Stimulated activated memory B cell treated with anti-CD40 and anti-IgM and Interleukin-4, amounts not matched to agents 10 μg/mL and 1 μg/mL and 100 μg/mL, for 72 hours (primary cell): ENCODE measurements around the gene NR4A2.
"Not testable (repeated sequence)": the region's sequence is repeated elsewhere in the genome, so short reads cannot be mapped to it uniquely, and the experiment has no call there.

Experiments used
- ATAC-seq: fragments of 150-1000 bp; cut with Tn5 transposase; 2 replicates; pipeline ENCODE4 v1.10.0; 2021
- H3K27ac Mint-ChIP-seq: one replicate; pipeline ENCODE4 v1.8.0; 2022; ENCODE audit warnings: mild to moderate bottlenecking, mixed read lengths
- H3K27me3 Mint-ChIP-seq: one replicate; pipeline ENCODE4 v1.8.0; 2022; ENCODE audit warnings: mixed read lengths
- H3K36me3 Mint-ChIP-seq: one replicate; pipeline ENCODE4 v1.8.0; 2022; ENCODE audit warnings: mixed read lengths
- H3K4me1 Mint-ChIP-seq: one replicate; pipeline ENCODE4 v1.8.0; 2022; ENCODE audit warnings: mixed read lengths
- H3K4me3 Mint-ChIP-seq: one replicate; pipeline ENCODE4 v1.8.0; 2022; ENCODE audit warnings: mild to moderate bottlenecking, moderate library complexity, mixed read lengths
- H3K9me3 Mint-ChIP-seq: one replicate; pipeline ENCODE4 v1.8.0; 2022; ENCODE audit warnings: mixed read lengths

The NR4A2 gene

GRCh38 chr2:156319811-156320485 lies 12.6 kb downstream of the NR4A2 start:
- Mint-ChIP-seq H3K4me3 (peak overlapping the region; percentile 45), H3K27me3 (peaks cover 76% of the 10 kb centered on the region), H3K9me3 (no peaks in the 10 kb centered on the region), H3K36me3 (no peaks in the 10 kb centered on the region), H3K4me1 (peaks cover 29% of the 10 kb centered on the region), H3K27ac (no peak overlapping the region)
- ATAC-seq: no peak

GRCh38 chr2:156317631-156318030 lies 14.9 kb downstream of the NR4A2 start:
- H3K9me3 Mint-ChIP-seq: no peaks in the 10 kb centered on the region
- no peaks in the 10 kb centered on the region for H3K36me3 Mint-ChIP-seq
- H3K4me1 Mint-ChIP-seq: peaks cover 19% of the 10 kb centered on the region
- no peak for ATAC-seq
- H3K4me3 Mint-ChIP-seq: no peak overlapping the region
- peaks cover 75% of the 10 kb centered on the region for H3K27me3 Mint-ChIP-seq
- H3K27ac Mint-ChIP-seq: no peak overlapping the region

- ATAC-seq: no peak
These were observed 20.5 kb downstream of the NR4A2 start for GRCh38 chr2:156311976-156312375.

GRCh38 chr2:156310773-156311172 lies 21.7 kb downstream of the NR4A2 start:
- Mint-ChIP-seq H3K36me3 (no peaks in the 10 kb centered on the region), H3K4me3 (no peak overlapping the region), H3K27ac (no peak overlapping the region), H3K27me3 (peaks cover 49% of the 10 kb centered on the region), H3K9me3 (no peaks in the 10 kb centered on the region), H3K4me1 (peaks cover 19% of the 10 kb centered on the region)
- no peak for ATAC-seq

More at GRCh38 chr2:156311976-156312375, 20.5 kb downstream of the NR4A2 start:
- Mint-ChIP-seq H3K9me3 (no peaks in the 10 kb centered on the region), H3K36me3 (no peaks in the 10 kb centered on the region), H3K27ac (no peak overlapping the region), H3K4me3 (no peak overlapping the region), H3K4me1 (peaks cover 13% of the 10 kb centered on the region), H3K27me3 (peaks cover 37% of the 10 kb centered on the region)

GRCh38 chr2:156309917-156310316 lies 22.6 kb downstream of the NR4A2 start:
- H3K27me3 Mint-ChIP-seq: peaks cover 51% of the 10 kb centered on the region
- no peak for ATAC-seq
- no peak overlapping the region for H3K27ac Mint-ChIP-seq
- H3K4me1 Mint-ChIP-seq: peaks cover 21% of the 10 kb centered on the region
- no peak overlapping the region for H3K4me3 Mint-ChIP-seq
- H3K36me3 Mint-ChIP-seq: no peaks in the 10 kb centered on the region
- no peaks in the 10 kb centered on the region for H3K9me3 Mint-ChIP-seq

- Mint-ChIP-seq H3K27me3 (peaks cover 47% of the 10 kb centered on the region), H3K4me1 (peaks cover 21% of the 10 kb centered on the region)
- no peak for ATAC-seq
These were observed 23.4 kb downstream of the NR4A2 start for GRCh38 chr2:156309167-156309566.

GRCh38 chr2:156306821-156307220 lies 25.7 kb downstream of the NR4A2 start:
- ATAC-seq: no peak
- Mint-ChIP-seq H3K4me1 (peaks cover 21% of the 10 kb centered on the region), H3K27me3 (peaks cover 28% of the 10 kb centered on the region), H3K27ac (no peak overlapping the region), H3K36me3 (no peaks in the 10 kb centered on the region), H3K4me3 (no peak overlapping the region), H3K9me3 (no peaks in the 10 kb centered on the region)

More at GRCh38 chr2:156309167-156309566, 23.4 kb downstream of the NR4A2 start:
- Mint-ChIP-seq H3K36me3 (no peaks in the 10 kb centered on the region), H3K27ac (no peak overlapping the region), H3K9me3 (no peaks in the 10 kb centered on the region), H3K4me3 (no peak overlapping the region)

GRCh38 chr2:156305121-156305520 lies 27.4 kb downstream of the NR4A2 start:
- no peak for ATAC-seq
- Mint-ChIP-seq H3K27me3 (peaks cover 27% of the 10 kb centered on the region), H3K36me3 (no peaks in the 10 kb centered on the region), H3K4me3 (no peak overlapping the region), H3K4me1 (peaks cover 21% of the 10 kb centered on the region), H3K9me3 (peaks cover under 1% of the 10 kb centered on the region), H3K27ac (no peak overlapping the region)

- H3K36me3 Mint-ChIP-seq: no peaks in the 10 kb centered on the region
- peaks cover 30% of the 10 kb centered on the region for H3K27me3 Mint-ChIP-seq
- no peak for ATAC-seq
- no peaks in the 10 kb centered on the region for H3K4me1 Mint-ChIP-seq
- peaks cover 5% of the 10 kb centered on the region for H3K9me3 Mint-ChIP-seq
- H3K27ac Mint-ChIP-seq: no peak overlapping the region
- H3K4me3 Mint-ChIP-seq: no peak overlapping the region
These were observed 32.2 kb downstream of the NR4A2 start for GRCh38 chr2:156300337-156300736.

- H3K4me3 Mint-ChIP-seq: no peak overlapping the region
- H3K4me1 Mint-ChIP-seq: no peaks in the 10 kb centered on the region
- ATAC-seq: no peak
- H3K9me3 Mint-ChIP-seq: peaks cover 4% of the 10 kb centered on the region
- H3K27ac Mint-ChIP-seq: no peak overlapping the region
- H3K27me3 Mint-ChIP-seq: peaks cover 26% of the 10 kb centered on the region
- H3K36me3 Mint-ChIP-seq: no peaks in the 10 kb centered on the region
These were observed 37.5 kb downstream of the NR4A2 start for GRCh38 chr2:156294945-156295580.

- not testable (repeated sequence) for H3K36me3 Mint-ChIP-seq, ATAC-seq, H3K4me3 Mint-ChIP-seq, H3K9me3 Mint-ChIP-seq, H3K27ac Mint-ChIP-seq, H3K27me3 Mint-ChIP-seq, H3K4me1 Mint-ChIP-seq
These were observed 39.1 kb downstream of the NR4A2 start for GRCh38 chr2:156293382-156293781.

GRCh38 chr2:156279446-156280150 lies 52.9 kb downstream of the NR4A2 start:
- Mint-ChIP-seq H3K27me3 (no peaks in the 10 kb centered on the region), H3K27ac (no peak overlapping the region), H3K9me3 (no peaks in the 10 kb centered on the region), H3K36me3 (no peaks in the 10 kb centered on the region), H3K4me1 (no peaks in the 10 kb centered on the region), H3K4me3 (no peak overlapping the region)
- no peak for ATAC-seq
